Measurements from ENCODE around the gene TERT. TPM values are rescaled to one million over a fixed set of nuclear protein-coding genes. Genes with fewer than 3 reads are reported as not detected.

Gene TERT
- total and polyA plus RNA-seq, 2 of the 4 experiments (the other 2 are of a cell fraction): not detected

GRCh38 chr5:1209896-1210776, 84.7 kb downstream of the TERT start:
- POLR2A ChIA-PET (ENCODE audit: unreplicated experiment): no interaction called here
- intact Hi-C loops (cut with micrococcal nuclease) (loop anchor here (2.0 kb wide), 1 partner anchor 431 kb away; no protein-coding TSS in a partner anchor), in situ Hi-C loops (cut with MboI; ENCODE audit: low sequenced_read_pairs) (no loop called here)

More at GRCh38 chr5:1209896-1210776, 84.7 kb downstream of the TERT start:
- Histone ChIP-seq H3K4me2 (ENCODE audit: low read depth, low read length) (no peak overlapping the region), H3K9me1 (ENCODE audit: insufficient read depth, low read length) (peaks cover 6% of the 10 kb centered on the region; the same call in 1 of the 2 replicates), H3K27ac (ENCODE audit: insufficient read depth, low read length) (no peak overlapping the region), H4K20me1 (ENCODE audit: insufficient read depth, low read length) (no peaks in the 10 kb centered on the region; the same call in 1 of the 2 replicates), H4K5ac (ENCODE audit: low read depth, low read length) (no peak overlapping the region), H2BK20ac (ENCODE audit: low read depth, low read length) (no peak overlapping the region), H2BK120ac (ENCODE audit: low read depth, low read length) (no peak overlapping the region), H3K9ac (ENCODE audit: low read depth, low read length) (no peak overlapping the region), H3K79me1 (ENCODE audit: low read depth in 1 of 2, low read length in 2 of 2) (no peaks in the 10 kb centered on the region), H2BK5ac (ENCODE audit: low read depth, low read length, poor library complexity, severe bottlenecking) (no peak overlapping the region), H3K23ac (ENCODE audit: low read depth, low read length) (no peak overlapping the region), H2AK5ac (ENCODE audit: low read depth, low read length) (no peak overlapping the region), H3K4me1 (ENCODE audit: control insufficient read depth, insufficient read depth, low read length) (no peaks in the 10 kb centered on the region), H3K14ac (replicated peaks; ENCODE audit: low read depth, low read length) (no peak overlapping the region), H4K91ac (ENCODE audit: insufficient read depth, low read depth, low read length) (no peak overlapping the region), H4K8ac (ENCODE audit: low read depth in 2 of 2, low read length in 2 of 2) (no peak overlapping the region), H3K18ac (ENCODE audit: low read depth, low read length) (no peak overlapping the region), H3K4ac (ENCODE audit: low read depth, low read length) (no peak overlapping the region), H3K56ac (ENCODE audit: extremely low read depth, insufficient read depth, low read length) (no peak overlapping the region), H3K27me3 (ENCODE audit: control insufficient read depth, insufficient read depth, low read length) (peaks cover 24% of the 10 kb centered on the region; the same call in 1 of the 2 replicates), H2AFZ (replicated peaks; ENCODE audit: low read length, poor library complexity) (no peak overlapping the region), H3K36me3 (ENCODE audit: control insufficient read depth, insufficient read depth, low read length) (no peaks in the 10 kb centered on the region), H3K9me3 (ENCODE audit: control insufficient read depth, insufficient read depth, low read length) (peaks cover 2% of the 10 kb centered on the region; the same call in 1 of the 2 replicates), H2BK15ac (ENCODE audit: low read depth, low read length) (no peak overlapping the region), H2AK9ac (replicated peaks; ENCODE audit: low read depth, low read length, poor library complexity) (no peak overlapping the region), H3K4me3 (ENCODE audit: insufficient read depth, low read depth, low read length) (no peak overlapping the region)
- DNase-seq (no peak), ATAC-seq (ENCODE audit: low read depth) (no peak)
- WGBS, 2 experiments (ENCODE audit: extremely low coverage in 2 of 2, insufficient read length in 1 of 2): 100% methylated on average over 1 of the region's 21 CpGs; no CpG with 5 or more reads in 1 of the 2 experiments
- dilution Hi-C loops (cut with HindIII; ENCODE audit: low sequenced_read_pairs, unreplicated experiment): no loop called here
- no peak for TF ChIP-seq NFE2L2 (IDR thresholded peaks at IDR 0.05; ENCODE audit: low read depth, low read length)
- TF ChIP-seq RFX5 (IDR thresholded peaks at IDR 0.05; ENCODE audit: low read depth, low read length): no peak
- TF ChIP-seq BHLHE40 (IDR thresholded peaks at IDR 0.05; ENCODE audit: low read depth, low read length): no peak
- no peak for TF ChIP-seq MXI1 (IDR thresholded peaks at IDR 0.05; ENCODE audit: borderline replicate concordance, low read depth, low read length)
- no peak for TF ChIP-seq FOS (IDR thresholded peaks at IDR 0.05; ENCODE audit: low read depth, low read length)
- no peak for TF ChIP-seq USF2 (IDR thresholded peaks at IDR 0.05; ENCODE audit: low read depth, low read length)
- TF ChIP-seq RAD21 (IDR thresholded peaks at IDR 0.05; ENCODE audit: low read length): no peak
- TF ChIP-seq RCOR1 (IDR thresholded peaks at IDR 0.05; ENCODE audit: insufficient replicate concordance, low read length): no peak
- no peak for TF ChIP-seq CTCF (conservative IDR thresholded peaks at IDR 0.05; ENCODE audit: low read depth, low read length)
- no peak for TF ChIP-seq ELK1 (IDR thresholded peaks at IDR 0.05; ENCODE audit: borderline replicate concordance, low read depth, low read length)
- no peak for TF ChIP-seq MAZ (IDR thresholded peaks at IDR 0.05; ENCODE audit: borderline replicate concordance, low read depth, low read length)
- TF ChIP-seq POLR2A (IDR thresholded peaks at IDR 0.05; ENCODE audit: low read depth, low read length): no peak
- TF ChIP-seq CHD1 (IDR thresholded peaks at IDR 0.05; ENCODE audit: low read depth, low read length): no peak
- BruUV-seq (replicated peaks): no TSS peak
- CTCF ChIA-PET: no interaction called here
